GM21390 (cell line): ENCODE measurements around the gene COX7A2L.
"Not testable (repeated sequence)": the region's sequence is repeated elsewhere in the genome, so short reads cannot be mapped to it uniquely, and the experiment has no call there.

Source experiments
- ATAC-seq: cut with Tn5 transposase; IDR thresholded peaks from one replicate; pipeline ENCODE4 v1.9.1; 2021; ENCODE audit not compliant: unreplicated experiment

COX7A2L gene

GRCh38 chr2:42368817-42369531 is 8.0 kb upstream of the COX7A2L start:
- ATAC-seq, result no peak

DNA sequence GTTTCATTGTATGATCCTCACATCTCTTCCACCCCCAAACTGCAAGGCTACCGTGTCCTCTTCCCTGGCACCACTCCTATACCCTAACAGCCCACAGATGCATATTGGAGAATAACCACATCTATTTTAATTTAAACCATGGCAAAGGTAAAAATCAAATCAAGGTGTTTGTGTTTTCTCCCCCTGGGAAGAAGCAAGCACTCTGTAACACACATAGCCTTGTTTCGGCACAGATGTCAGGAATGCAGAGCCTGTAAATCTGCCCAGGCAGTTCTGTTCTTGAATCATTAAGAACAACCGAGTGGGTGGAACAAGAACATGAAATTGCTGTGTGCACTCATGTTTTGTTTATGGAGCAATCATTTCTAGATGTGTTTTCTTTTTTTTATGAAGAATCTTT is 6.8 kb upstream of the COX7A2L start:
- ATAC-seq, result no peak

GRCh38 chr2:42366411-42366810 is 5.4 kb upstream of the COX7A2L start:
- no peak for ATAC-seq

DNA sequence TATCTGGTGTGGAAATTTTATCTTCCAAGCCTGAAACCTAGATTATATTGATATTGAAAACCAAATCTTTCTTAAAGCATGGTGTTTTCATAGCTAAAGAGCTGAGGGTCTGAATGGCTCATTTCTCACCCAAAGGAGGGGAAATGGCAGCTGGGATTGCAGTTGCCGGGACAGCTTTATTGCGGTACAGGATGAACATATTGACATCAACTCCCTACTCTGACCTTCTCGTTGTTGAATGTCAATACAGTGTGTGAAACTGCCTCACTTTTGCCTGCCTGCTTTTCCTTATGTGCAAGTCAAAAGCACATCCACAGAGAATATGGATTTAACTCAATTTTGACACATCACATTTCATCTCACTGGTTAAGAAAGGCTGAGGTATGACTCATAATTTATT is 3.6 kb upstream of the COX7A2L start:
- ATAC-seq, result no peak

GRCh38 chr2:42363413-42363812 is 2.4 kb upstream of the COX7A2L start:
- no peak for ATAC-seq

DNA sequence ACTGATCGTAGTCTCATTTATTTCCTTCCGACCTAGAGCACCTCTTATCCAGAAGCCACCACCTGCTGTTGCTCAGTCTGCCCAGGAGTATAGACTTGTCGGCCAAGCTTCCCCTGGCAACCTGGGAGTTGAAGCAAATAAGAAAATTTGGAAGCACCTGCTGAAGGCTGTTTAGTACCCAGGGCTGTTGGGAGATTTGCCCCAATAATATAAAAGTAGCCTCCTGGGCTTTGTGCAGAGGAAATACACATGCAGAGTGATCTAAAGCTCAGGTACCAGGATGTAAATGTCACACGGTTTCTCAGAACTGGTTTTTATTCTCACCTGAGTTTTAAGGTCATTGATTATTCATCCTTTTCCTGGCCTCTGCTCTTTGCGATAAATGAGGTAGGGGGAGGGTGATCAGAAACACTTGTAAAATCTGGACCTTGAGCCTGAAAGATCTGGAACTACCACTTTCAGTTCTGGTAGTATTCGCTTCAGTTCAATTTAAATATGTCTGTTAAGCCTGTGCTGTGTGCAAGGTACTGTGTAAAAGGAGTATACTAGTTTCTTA is 789 bp upstream of the COX7A2L start:
- no peak for ATAC-seq

- no peak for ATAC-seq
These were observed 526 bp downstream of the COX7A2L start for GRCh38 chr2:42360493-42360889.

- ATAC-seq, result no peak
These were observed 993 bp downstream of the COX7A2L start for GRCh38 chr2:42359965-42360483.

DNA sequence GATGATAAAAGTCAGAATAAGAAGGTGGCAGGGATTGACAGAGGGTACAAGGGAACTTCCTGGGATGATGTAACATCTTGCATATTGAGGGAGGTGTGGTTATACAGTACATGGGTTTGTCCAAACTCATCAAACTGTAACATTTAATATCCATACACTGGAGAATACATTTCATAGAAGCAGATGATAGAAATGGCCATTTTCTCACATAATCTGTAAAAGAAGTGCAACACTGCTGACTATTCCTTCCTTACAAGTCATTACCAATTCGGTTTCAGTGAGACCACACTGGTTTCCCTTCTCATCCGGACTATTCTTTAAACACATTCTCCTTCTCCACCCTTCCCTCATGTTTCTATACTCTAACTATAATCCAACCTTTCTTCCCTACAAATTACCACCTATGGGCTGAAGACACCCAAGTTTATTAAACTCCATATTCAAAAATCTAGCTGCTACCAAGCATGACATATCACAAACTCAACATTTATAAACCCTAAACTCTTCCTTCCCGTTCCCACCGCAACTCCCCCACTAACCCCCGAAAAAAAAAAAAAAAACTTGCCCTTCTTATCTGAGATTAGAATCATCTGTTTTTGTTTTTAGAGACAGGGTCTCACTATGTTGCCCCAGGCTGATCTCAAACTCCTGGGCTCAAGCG is 1.6 kb downstream of the COX7A2L start:
- no peak for ATAC-seq

- ATAC-seq, result no peak
These were observed 7.1 kb downstream of the COX7A2L start for GRCh38 chr2:42353792-42354429.

DNA sequence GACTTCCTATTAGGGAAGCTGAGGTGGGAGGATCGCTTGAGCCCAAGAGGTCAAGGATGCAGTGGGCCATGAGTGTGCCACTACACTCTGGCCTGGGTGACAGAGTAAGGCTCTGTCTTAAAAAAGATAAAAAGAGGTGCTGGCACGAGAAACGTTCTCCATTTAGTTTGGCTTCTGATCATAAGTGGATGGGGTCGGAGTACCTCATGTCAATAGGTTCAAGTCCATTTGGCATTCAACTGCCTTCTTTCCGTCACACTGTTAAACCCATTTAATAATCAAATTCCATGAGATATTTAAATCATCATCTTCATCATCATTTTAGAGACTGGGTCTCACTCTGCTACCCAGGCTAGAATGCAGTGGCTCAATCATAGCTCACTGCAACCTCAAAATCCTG is 9.2 kb downstream of the COX7A2L start:
- ATAC-seq, result no peak

- no peak for ATAC-seq
These were observed 10.5 kb downstream of the COX7A2L start for GRCh38 chr2:42350434-42351063.

GRCh38 chr2:42348113-42348805 is 12.8 kb downstream of the COX7A2L start:
- no peak for ATAC-seq

GRCh38 chr2:42347518-42347917 is 13.5 kb downstream of the COX7A2L start:
- ATAC-seq, result not testable (repeated sequence)

- ATAC-seq, result not testable (repeated sequence)
These were observed 14.2 kb downstream of the COX7A2L start for GRCh38 chr2:42346856-42347255.

DNA sequence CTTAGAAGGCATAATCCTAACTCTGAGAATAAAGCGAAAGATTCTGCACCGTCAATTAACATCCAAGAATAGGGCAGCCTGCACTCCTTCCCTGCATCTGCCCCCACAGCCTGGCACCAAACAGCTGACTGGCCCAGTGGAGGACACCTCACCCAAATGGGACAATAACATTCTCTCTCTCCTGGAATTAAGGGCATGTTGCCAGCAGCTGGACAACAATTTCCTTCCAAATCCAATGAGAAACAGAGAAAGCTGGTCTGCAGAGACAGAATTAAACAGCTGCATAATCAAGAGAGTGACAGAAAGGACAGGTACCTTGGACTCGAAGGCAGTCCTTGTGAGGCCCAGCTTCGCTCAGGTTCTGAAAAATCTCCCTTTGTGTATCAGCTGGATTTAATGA is 15.0 kb downstream of the COX7A2L start:
- no peak for ATAC-seq

DNA sequence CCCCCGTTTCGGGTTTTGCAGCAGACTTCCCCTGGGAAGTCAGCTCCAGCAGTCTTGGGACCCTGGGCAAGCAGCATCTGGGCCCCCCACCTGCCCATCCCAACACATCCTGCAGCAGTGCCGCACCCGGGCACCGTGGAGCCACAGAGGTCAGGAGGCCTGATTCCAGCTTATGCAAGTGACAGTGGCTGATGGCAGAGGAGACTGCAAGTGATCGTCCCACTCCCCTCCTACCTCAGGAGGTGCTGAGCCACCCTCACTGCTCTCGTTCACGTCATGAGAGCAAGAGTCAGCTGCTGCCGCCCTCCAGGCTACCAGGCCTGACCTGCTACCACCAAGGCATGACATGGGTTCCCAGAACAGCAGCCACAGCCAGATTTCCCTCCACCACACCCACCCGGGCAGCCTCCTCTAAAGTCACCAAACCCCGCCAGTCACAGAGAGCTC is 18.2 kb downstream of the COX7A2L start:
- ATAC-seq, result no peak

DNA sequence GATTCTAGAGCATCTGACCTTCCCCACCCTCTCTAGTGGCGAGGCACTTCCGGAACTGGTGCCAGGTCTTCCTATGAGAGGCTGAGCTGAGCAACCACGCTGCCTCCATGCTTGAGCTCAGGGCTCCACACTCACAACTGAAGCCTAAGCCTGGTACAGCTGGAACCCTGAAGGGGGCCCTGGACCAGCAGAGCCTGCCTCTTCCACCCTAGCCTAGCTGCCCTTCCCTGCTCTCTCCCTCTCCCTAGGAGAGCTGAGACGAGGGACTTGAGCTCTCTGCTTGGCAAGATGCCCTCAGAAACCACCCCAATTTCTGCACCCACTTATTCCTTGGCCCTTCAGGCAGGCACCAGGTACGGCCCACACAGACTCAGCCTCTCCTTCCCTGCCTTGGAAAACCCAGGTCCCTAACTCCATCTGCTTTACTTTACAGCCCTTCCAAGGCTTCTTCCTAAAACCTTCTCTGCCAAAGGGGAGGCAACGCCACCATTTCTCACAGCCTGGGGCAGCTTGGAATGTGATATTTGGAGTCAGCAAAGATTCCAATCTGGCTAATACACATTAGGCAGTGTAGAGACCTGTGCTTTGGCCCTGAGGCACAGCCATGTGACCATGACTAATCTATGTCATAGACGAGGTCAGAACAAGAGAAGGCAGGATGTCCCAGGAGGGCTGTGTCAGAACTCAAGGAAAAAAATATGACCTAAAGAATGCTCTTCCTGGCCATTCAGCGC is 18.8 kb downstream of the COX7A2L start:
- ATAC-seq, result peak; percentile 61

- ATAC-seq, result no peak
These were observed 19.9 kb downstream of the COX7A2L start for GRCh38 chr2:42340938-42341636.
